Gastroesophageal sphincter (tissue), 4 donors: ENCODE measurements around the gene GRIN2B. TPM values are rescaled to one million over a fixed set of nuclear protein-coding genes. Genes with fewer than 3 reads are reported as not detected.

Source experiments
- ATAC-seq: fragments of 150-250 bp; one replicate; pipeline ENCODE4 v1.9.1; 2016; ENCODE audit warnings: mild to moderate bottlenecking, moderate library complexity
- H3K27ac ChIP-seq, 4 donors: fragments of 200-600 bp; sonication (generic) in 3 of 4; 1 replicate in 3 of 4; 2 replicates in 1 of 4; pipeline ENCODE4 v1.5.1; 2016 to 2019
- H3K27me3 ChIP-seq: fragments of 200-600 bp; sonication (generic); one replicate; pipeline ENCODE4 v1.5.1; 2019
- H3K36me3 ChIP-seq, 2 donors: fragments of 200-600 bp; sonication (generic); one replicate each; pipeline ENCODE4 v1.5.1; 2019; ENCODE audit warnings: control low read depth in 1 of 2
- H3K4me1 ChIP-seq, 3 donors: fragments of 200-600 bp; sonication (generic); 1 replicate in 2 of 3; 2 replicates in 1 of 3; pipeline ENCODE4 v1.5.1; 2016 to 2019; ENCODE audit warnings: control low read depth in 2 of 3
- H3K4me3 ChIP-seq, 2 donors: fragments of 200-600 bp; sonication (generic); one replicate each; pipeline ENCODE4 v1.5.1; 2019; ENCODE audit warnings: mild to moderate bottlenecking in 1 of 2, moderate library complexity in 1 of 2
- H3K9me3 ChIP-seq, 3 donors: fragments of 200-600 bp; sonication (generic); one replicate each; pipeline ENCODE4 v1.5.1; 2017 to 2019; ENCODE audit warnings: control low read depth in 2 of 3
- CTCF ChIP-seq, 4 experiments: fragments of 200-600 bp in 2 of 4; fragments of 450-650 bp in 2 of 4; sonication (generic) in 1 of 4; IDR thresholded peaks; one replicate each; pipeline ENCODE4 v1.5.1; 2017 to 2019; ENCODE audit warnings: antibody characterized with exemption in 4 of 4, mild to moderate bottlenecking in 2 of 4, moderate library complexity in 2 of 4
- EP300 ChIP-seq: sonication (generic); formaldehyde crosslinking; IDR thresholded peaks from one replicate; pipeline ENCODE4 v1.6.1; 2017; ENCODE audit warnings: antibody characterized with exemption, mild to moderate bottlenecking
- POLR2A ChIP-seq, 2 donors: fragments of 450-650 bp; IDR thresholded peaks; one replicate each; pipeline ENCODE4 v1.6.1; 2017; ENCODE audit warnings: antibody characterized with exemption in 2 of 2, mild to moderate bottlenecking in 2 of 2, moderate library complexity in 1 of 2
- POLR2AphosphoS5 ChIP-seq: sonication (generic); formaldehyde crosslinking; IDR thresholded peaks from one replicate; pipeline ENCODE4 v1.6.1; 2017; ENCODE audit warnings: antibody characterized with exemption
- WGBS, 2 donors: methylation state at CpG; one replicate each; pipeline ENCODE4 v1.1.5; 2018; ENCODE audit warnings: low coverage in 1 of 2; 5-methylcytosine and 5-hydroxymethylcytosine counted together
- total RNA-seq, 4 donors: library from RNA; depleted of rRNA; stranded (reverse); fragments of >200 nt; gene quantifications; one replicate each; pipeline ENCODE4 v1.1.0, GENCODE V29; 2016

The GRIN2B gene
- total RNA-seq, 4 donors from 2014 or later: under 0.01 to 0.12 (median under 0.01) TPM; not detected in 1

- no peak for TF ChIP-seq POLR2AphosphoS5
- TF ChIP-seq EP300: no peak
- no peak for TF ChIP-seq CTCF (IDR thresholded peaks at IDR 0.05)
- no peak for TF ChIP-seq POLR2A (IDR thresholded peaks at IDR 0.05)
- ATAC-seq: no peak
- Histone ChIP-seq H3K36me3 (no peaks in the 10 kb centered on the region), H3K4me1 (no peaks in the 10 kb centered on the region), H3K27me3 (peaks cover 11% of the 10 kb centered on the region), H3K27ac (no peak overlapping the region), H3K9me3 (no peaks in the 10 kb centered on the region), H3K4me3 (no peak overlapping the region)
- WGBS, 2 donors: 37% methylated on average over 5 of the region's 6 CpGs; no CpG with 5 or more reads in 1 of the 2 donors
These were observed 19.4 kb downstream of the GRIN2B start for GRCh38 chr12:13961971-13962370.

GRCh38 chr12:13959131-13959723, 22.2 kb downstream of the GRIN2B start:
- no peak overlapping the region for H3K4me3 ChIP-seq
- no peak for ATAC-seq
- H3K27me3 ChIP-seq: peaks cover 11% of the 10 kb centered on the region
- no peaks in the 10 kb centered on the region for H3K9me3 ChIP-seq
- H3K36me3 ChIP-seq: no peaks in the 10 kb centered on the region
- WGBS, 2 donors: 58 to 74% methylated on average over 8 to 9 of the region's 9 CpGs
- no peaks in the 10 kb centered on the region for H3K4me1 ChIP-seq
- no peak for TF ChIP-seq EP300
- TF ChIP-seq POLR2AphosphoS5: no peak
- TF ChIP-seq CTCF (IDR thresholded peaks at IDR 0.05): no peak
- no peak for TF ChIP-seq POLR2A (IDR thresholded peaks at IDR 0.05)
- H3K27ac ChIP-seq: no peak overlapping the region

GRCh38 chr12:13957576-13957975, 23.8 kb downstream of the GRIN2B start:
- no peak for ATAC-seq
- Histone ChIP-seq H3K9me3 (no peaks in the 10 kb centered on the region), H3K4me3 (no peak overlapping the region), H3K27me3 (peaks cover 2% of the 10 kb centered on the region), H3K4me1 (no peaks in the 10 kb centered on the region), H3K27ac (no peak overlapping the region), H3K36me3 (no peaks in the 10 kb centered on the region)
- WGBS, 2 donors: 66% methylated on average over 5 of the region's 9 CpGs; no CpG with 5 or more reads in 1 of the 2 donors
- no peak for TF ChIP-seq CTCF (IDR thresholded peaks at IDR 0.05)
- no peak for TF ChIP-seq POLR2A (IDR thresholded peaks at IDR 0.05)
- TF ChIP-seq EP300: no peak
- no peak for TF ChIP-seq POLR2AphosphoS5

GRCh38 chr12:13956060-13956590, 25.3 kb downstream of the GRIN2B start:
- ATAC-seq: no peak
- H3K4me1 ChIP-seq: no peaks in the 10 kb centered on the region
- TF ChIP-seq POLR2A (IDR thresholded peaks at IDR 0.05): no peak
- no peak for TF ChIP-seq EP300
- no peak for TF ChIP-seq POLR2AphosphoS5
- no peak for TF ChIP-seq CTCF (IDR thresholded peaks at IDR 0.05)
- H3K27me3 ChIP-seq: no peaks in the 10 kb centered on the region
- H3K4me3 ChIP-seq: no peak overlapping the region
- no peaks in the 10 kb centered on the region for H3K9me3 ChIP-seq
- H3K27ac ChIP-seq: no peak overlapping the region
- WGBS, 2 donors: 79 to 80% methylated on average over 14 to 15 of the region's 15 CpGs
- no peaks in the 10 kb centered on the region for H3K36me3 ChIP-seq

- no peaks in the 10 kb centered on the region for H3K27me3 ChIP-seq
- no peak for ATAC-seq
- WGBS, 2 donors: 83 to 85% methylated on average over 7 of the region's 7 CpGs
- no peaks in the 10 kb centered on the region for H3K36me3 ChIP-seq
- no peaks in the 10 kb centered on the region for H3K9me3 ChIP-seq
- no peak overlapping the region for H3K27ac ChIP-seq
- H3K4me3 ChIP-seq: no peak overlapping the region
- H3K4me1 ChIP-seq: no peaks in the 10 kb centered on the region
- TF ChIP-seq CTCF (IDR thresholded peaks at IDR 0.05) (no peak), EP300 (no peak), POLR2AphosphoS5 (no peak), POLR2A (IDR thresholded peaks at IDR 0.05) (no peak)
These were observed 29.3 kb downstream of the GRIN2B start for GRCh38 chr12:13952096-13952495.
